ENCODE measurements around the gene DKK3.

DKK3 gene

DNA sequence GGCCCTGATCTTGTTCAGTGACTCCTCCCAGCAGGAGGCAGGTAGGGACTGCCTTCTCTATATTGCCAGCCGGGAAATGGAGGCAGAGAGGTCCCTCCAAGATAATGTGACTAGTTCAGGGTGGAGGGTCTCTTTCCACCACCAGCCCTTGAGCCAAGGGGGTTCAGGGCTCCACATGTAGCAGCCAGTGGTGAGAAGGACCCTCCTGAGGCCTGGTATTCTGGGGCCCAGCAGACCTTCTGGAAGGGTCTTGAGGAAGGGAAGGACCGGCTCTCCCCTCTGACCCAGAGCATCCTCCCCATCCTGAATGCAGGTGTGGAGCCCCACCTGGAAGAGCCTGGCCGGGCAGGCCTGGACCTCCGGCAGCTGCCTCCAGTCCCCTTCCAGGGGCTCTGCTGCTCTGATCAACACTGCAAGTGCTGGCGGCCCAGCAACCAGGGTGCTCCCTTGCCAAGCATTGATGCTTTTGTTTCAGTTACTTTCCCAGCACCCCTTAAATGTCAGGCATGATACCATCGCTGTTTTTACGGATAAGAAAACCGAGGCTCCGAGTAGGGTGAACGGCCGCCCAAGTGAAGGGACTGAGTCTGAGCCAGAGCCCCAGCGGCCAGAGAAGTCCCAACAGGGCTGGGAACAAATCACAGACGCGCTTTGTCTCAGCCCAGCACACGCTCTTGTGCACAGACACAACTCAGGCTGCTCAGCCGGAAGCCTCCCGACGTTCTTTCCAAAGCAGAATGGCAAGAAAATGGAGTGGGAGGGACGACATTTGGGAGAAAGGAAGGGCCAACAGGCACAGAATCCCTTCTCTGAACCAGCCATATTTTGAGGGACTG, 38.8 kb downstream of the DKK3 start:
- H3K4me3 ChIP-seq (ENCODE audit: low read depth, low read length): no peak overlapping the region
- in situ Hi-C loops (cut with HindIII; ENCODE audit: low sequenced_read_pairs): no loop called here
- DNase-seq (ENCODE audit: low read depth, low spot score): no peak
- TF ChIP-seq, protein P1, sequence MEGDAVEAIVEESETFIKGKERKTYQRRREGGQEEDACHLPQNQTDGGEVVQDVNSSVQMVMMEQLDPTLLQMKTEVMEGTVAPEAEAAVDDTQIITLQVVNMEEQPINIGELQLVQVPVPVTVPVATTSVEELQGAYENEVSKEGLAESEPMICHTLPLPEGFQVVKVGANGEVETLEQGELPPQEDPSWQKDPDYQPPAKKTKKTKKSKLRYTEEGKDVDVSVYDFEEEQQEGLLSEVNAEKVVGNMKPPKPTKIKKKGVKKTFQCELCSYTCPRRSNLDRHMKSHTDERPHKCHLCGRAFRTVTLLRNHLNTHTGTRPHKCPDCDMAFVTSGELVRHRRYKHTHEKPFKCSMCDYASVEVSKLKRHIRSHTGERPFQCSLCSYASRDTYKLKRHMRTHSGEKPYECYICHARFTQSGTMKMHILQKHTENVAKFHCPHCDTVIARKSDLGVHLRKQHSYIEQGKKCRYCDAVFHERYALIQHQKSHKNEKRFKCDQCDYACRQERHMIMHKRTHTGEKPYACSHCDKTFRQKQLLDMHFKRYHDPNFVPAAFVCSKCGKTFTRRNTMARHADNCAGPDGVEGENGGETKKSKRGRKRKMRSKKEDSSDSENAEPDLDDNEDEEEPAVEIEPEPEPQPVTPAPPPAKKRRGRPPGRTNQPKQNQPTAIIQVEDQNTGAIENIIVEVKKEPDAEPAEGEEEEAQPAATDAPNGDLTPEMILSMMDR (IDR thresholded peaks at IDR 0.05; ENCODE audit: low read depth, low read length): no peak

GRCh38 chr11:11968511-11969280, 39.7 kb downstream of the DKK3 start:
- no peak overlapping the region for H3K4me3 ChIP-seq (ENCODE audit: low read depth, low read length)
- TF ChIP-seq, protein P1 (IDR thresholded peaks at IDR 0.05; ENCODE audit: low read depth, low read length): no peak
- in situ Hi-C loops (cut with HindIII; ENCODE audit: low sequenced_read_pairs): no loop called here
- no peak for DNase-seq (ENCODE audit: low read depth, low spot score)

GRCh38 chr11:11967669-11968510, 40.5 kb downstream of the DKK3 start:
- TF ChIP-seq, protein P1 (IDR thresholded peaks at IDR 0.05; ENCODE audit: low read depth, low read length): no peak
- H3K4me3 ChIP-seq (ENCODE audit: low read depth, low read length): no peak overlapping the region
- no peak for DNase-seq (ENCODE audit: low read depth, low spot score)
- in situ Hi-C loops (cut with HindIII; ENCODE audit: low sequenced_read_pairs): no loop called here

GRCh38 chr11:11966826-11967668, 41.4 kb downstream of the DKK3 start:
- in situ Hi-C loops (cut with HindIII; ENCODE audit: low sequenced_read_pairs): no loop called here
- no peak for DNase-seq (ENCODE audit: low read depth, low spot score)
- H3K4me3 ChIP-seq (ENCODE audit: low read depth, low read length): no peak overlapping the region
- TF ChIP-seq, protein P1 (IDR thresholded peaks at IDR 0.05; ENCODE audit: low read depth, low read length): peak; percentile 88

DNA sequence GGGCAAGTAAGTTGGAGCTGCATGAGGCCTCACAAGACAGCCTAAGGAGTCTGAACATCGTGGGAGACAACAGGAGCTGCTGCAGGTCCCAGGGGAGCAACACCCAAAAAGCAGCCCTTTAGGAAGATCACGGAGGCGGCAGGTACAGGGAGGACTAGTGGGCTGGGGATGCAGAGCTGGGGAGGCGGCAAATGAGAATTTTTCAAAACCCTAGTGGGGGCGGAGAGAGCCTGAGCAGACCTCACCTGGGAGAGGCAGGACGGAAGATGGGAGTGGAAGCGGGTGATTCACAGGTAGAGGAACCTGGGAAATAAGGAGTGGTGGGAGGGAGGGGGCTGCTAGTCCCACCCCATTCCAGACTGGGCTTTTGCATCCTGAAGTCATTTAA, 42.1 kb downstream of the DKK3 start:
- no peak overlapping the region for H3K4me3 ChIP-seq (ENCODE audit: low read depth, low read length)
- DNase-seq (ENCODE audit: low read depth, low spot score): no peak
- in situ Hi-C loops (cut with HindIII; ENCODE audit: low sequenced_read_pairs): no loop called here
- TF ChIP-seq, protein P1 (IDR thresholded peaks at IDR 0.05; ENCODE audit: low read depth, low read length): no peak
